ENCODE results near the gene PACS1.

The PACS1 gene

GRCh38 chr11:66157182-66157864 lies 87.3 kb downstream of the PACS1 start:
- no peak for TF ChIP-seq CTCF (IDR thresholded peaks at IDR 0.05; ENCODE audit: low read depth, low read length, missing control alignments)
- in situ Hi-C loops (cut with HindIII; ENCODE audit: low sequenced_read_pairs), result no loop called here
- no peak for DNase-seq (ENCODE audit: low read depth)
- no peak overlapping the region for H3K4me3 ChIP-seq (ENCODE audit: low read depth, low read length)

- in situ Hi-C loops (cut with HindIII; ENCODE audit: low sequenced_read_pairs), result no loop called here
- no peak overlapping the region for H3K4me3 ChIP-seq (ENCODE audit: low read depth, low read length)
- no peak for DNase-seq (ENCODE audit: low read depth)
- TF ChIP-seq CTCF (IDR thresholded peaks at IDR 0.05; ENCODE audit: low read depth, low read length, missing control alignments), result no peak
Observed at GRCh38 chr11:66158156-66158555, 88.1 kb downstream of the PACS1 start.

- in situ Hi-C loops (cut with HindIII; ENCODE audit: low sequenced_read_pairs), result no loop called here
- no peak for DNase-seq (ENCODE audit: low read depth)
Observed at GRCh38 chr11:66159324-66159984, 89.4 kb downstream of the PACS1 start.

GRCh38 chr11:66160709-66161108 lies 90.6 kb downstream of the PACS1 start:
- DNase-seq (ENCODE audit: low read depth), result no peak
- H3K4me3 ChIP-seq (ENCODE audit: low read depth, low read length), result no peak overlapping the region
- TF ChIP-seq CTCF (IDR thresholded peaks at IDR 0.05; ENCODE audit: low read depth, low read length, missing control alignments), result no peak
- in situ Hi-C loops (cut with HindIII; ENCODE audit: low sequenced_read_pairs), result no loop called here

More at GRCh38 chr11:66159324-66159984, 89.4 kb downstream of the PACS1 start:
- no peak overlapping the region for H3K4me3 ChIP-seq (ENCODE audit: low read depth, low read length)
- TF ChIP-seq CTCF (IDR thresholded peaks at IDR 0.05; ENCODE audit: low read depth, low read length, missing control alignments), result no peak

- in situ Hi-C loops (cut with HindIII; ENCODE audit: low sequenced_read_pairs), result no loop called here
- TF ChIP-seq CTCF (IDR thresholded peaks at IDR 0.05; ENCODE audit: low read depth, low read length, missing control alignments), result no peak
- DNase-seq (ENCODE audit: low read depth), result no peak
- H3K4me3 ChIP-seq (ENCODE audit: low read depth, low read length), result no peak overlapping the region
Observed at GRCh38 chr11:66168289-66168688, 98.2 kb downstream of the PACS1 start.

- no peak overlapping the region for H3K4me3 ChIP-seq (ENCODE audit: low read depth, low read length)
- no peak for TF ChIP-seq CTCF (IDR thresholded peaks at IDR 0.05; ENCODE audit: low read depth, low read length, missing control alignments)
- no peak for DNase-seq (ENCODE audit: low read depth)
- in situ Hi-C loops (cut with HindIII; ENCODE audit: low sequenced_read_pairs), result no loop called here
Observed at GRCh38 chr11:66172146-66172545, 102.1 kb downstream of the PACS1 start.
